ENCODE results near the gene CGAS.

The CGAS gene

DNA sequence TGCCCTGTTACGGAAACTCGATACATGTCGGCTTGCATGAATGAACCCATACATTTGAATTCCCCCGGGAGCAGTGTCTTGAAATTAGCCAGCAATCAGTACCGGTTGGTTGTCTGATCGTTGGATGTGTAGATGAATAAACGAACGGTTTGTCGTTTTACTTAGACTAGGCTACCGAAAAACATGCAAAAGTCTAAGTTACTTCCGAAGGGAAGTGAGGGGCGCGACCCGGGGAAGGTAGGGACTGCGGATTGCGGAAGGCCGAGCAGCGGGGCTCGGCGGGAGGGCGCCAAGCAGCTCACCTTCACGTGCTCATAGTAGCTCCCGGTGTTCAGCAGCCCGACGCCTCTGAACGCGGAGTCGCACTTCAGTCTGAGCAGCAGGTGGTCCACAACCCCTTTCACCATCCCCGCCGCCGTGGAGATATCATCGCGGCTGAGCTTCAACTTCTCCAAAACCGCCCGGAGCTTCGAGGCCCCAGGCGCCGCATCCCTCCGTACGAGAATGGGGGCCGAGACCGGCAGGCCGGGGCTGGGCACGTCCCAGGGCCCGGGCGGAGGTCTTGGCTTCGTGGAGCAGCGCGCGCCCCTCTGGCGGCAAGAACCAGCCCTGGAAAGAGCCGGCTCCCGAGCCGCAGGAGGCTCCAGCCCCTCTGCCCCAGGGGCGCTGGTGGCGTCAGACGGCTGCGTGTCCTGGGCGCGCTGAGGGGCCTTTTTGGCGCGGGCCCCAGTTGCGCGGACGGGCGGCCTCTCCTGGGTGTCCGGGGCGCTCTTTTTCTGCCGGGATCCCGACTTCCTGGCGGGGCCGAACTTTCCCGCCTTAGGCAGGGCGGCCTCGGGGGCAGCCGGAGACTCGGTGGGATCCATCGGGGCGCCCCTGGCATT lies 632 bp downstream of the CGAS start:
- peak overlapping the region; percentile 58 to 69 for H3K4me3 ChIP-seq (replicated peaks in 1 of 2; ENCODE audit: low read depth in 2 of 2, low read length in 2 of 2)
- TF ChIP-seq, protein P1, sequence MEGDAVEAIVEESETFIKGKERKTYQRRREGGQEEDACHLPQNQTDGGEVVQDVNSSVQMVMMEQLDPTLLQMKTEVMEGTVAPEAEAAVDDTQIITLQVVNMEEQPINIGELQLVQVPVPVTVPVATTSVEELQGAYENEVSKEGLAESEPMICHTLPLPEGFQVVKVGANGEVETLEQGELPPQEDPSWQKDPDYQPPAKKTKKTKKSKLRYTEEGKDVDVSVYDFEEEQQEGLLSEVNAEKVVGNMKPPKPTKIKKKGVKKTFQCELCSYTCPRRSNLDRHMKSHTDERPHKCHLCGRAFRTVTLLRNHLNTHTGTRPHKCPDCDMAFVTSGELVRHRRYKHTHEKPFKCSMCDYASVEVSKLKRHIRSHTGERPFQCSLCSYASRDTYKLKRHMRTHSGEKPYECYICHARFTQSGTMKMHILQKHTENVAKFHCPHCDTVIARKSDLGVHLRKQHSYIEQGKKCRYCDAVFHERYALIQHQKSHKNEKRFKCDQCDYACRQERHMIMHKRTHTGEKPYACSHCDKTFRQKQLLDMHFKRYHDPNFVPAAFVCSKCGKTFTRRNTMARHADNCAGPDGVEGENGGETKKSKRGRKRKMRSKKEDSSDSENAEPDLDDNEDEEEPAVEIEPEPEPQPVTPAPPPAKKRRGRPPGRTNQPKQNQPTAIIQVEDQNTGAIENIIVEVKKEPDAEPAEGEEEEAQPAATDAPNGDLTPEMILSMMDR (IDR thresholded peaks at IDR 0.05; ENCODE audit: low read depth, low read length): no peak
- DNase-seq (ENCODE audit: low read depth in 2 of 2): peak; percentile 40 to 67

- TF ChIP-seq, protein P1 (IDR thresholded peaks at IDR 0.05; ENCODE audit: low read depth, low read length): no peak
- DNase-seq (ENCODE audit: low read depth in 2 of 2): no peak
- no peak overlapping the region for H3K4me3 ChIP-seq (replicated peaks in 1 of 2; ENCODE audit: low read depth in 2 of 2, low read length in 2 of 2)
These were observed 8.5 kb downstream of the CGAS start for GRCh38 chr6:73443555-73443954.

DNA sequence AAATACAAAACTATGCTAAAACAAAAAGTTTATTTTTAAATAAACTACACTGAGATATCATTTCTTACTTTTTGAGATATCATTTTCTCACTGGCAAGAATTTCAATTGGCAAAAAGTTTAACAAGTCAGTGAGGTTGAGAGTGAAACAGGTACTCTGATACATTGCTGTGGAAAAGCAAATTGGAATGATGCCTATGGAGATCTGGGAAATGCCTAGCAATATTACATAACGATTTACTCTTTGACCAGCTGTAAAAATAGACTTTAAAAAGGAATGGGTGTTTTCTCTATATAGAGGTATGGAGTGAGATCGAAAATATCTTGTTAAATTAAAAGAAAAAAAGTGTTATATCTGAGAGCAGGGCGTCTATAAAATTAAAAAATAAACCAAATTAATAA lies 16.9 kb downstream of the CGAS start:
- no peak overlapping the region for H3K4me3 ChIP-seq (replicated peaks in 1 of 2; ENCODE audit: low read depth in 2 of 2, low read length in 2 of 2)
- no peak for DNase-seq (ENCODE audit: low read depth in 2 of 2)
- TF ChIP-seq, protein P1 (IDR thresholded peaks at IDR 0.05; ENCODE audit: low read depth, low read length): no peak

DNA sequence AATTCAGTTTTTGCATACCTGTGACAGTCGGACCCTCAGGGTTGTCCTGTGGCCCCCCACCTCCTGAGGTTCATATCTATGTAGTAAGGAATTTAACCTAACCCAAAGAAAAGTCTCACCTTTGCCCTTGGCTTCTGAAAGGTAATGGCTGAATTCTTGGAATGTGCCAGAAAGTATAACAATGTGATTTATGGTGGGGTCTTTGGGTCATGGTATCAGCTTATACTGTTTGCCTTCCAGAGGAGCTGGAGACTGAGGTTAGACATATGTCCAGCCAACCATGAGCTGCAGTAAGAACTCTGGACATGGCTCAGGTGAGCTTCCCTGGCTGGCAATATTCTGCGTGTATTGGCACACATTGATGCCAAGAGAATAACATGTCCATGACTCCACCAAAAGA lies 30.6 kb downstream of the CGAS start:
- no peak overlapping the region for H3K4me3 ChIP-seq (replicated peaks in 1 of 2; ENCODE audit: low read depth in 2 of 2, low read length in 2 of 2)
- no peak for DNase-seq (ENCODE audit: low read depth in 2 of 2)
- TF ChIP-seq, protein P1 (IDR thresholded peaks at IDR 0.05; ENCODE audit: low read depth, low read length): no peak

DNA sequence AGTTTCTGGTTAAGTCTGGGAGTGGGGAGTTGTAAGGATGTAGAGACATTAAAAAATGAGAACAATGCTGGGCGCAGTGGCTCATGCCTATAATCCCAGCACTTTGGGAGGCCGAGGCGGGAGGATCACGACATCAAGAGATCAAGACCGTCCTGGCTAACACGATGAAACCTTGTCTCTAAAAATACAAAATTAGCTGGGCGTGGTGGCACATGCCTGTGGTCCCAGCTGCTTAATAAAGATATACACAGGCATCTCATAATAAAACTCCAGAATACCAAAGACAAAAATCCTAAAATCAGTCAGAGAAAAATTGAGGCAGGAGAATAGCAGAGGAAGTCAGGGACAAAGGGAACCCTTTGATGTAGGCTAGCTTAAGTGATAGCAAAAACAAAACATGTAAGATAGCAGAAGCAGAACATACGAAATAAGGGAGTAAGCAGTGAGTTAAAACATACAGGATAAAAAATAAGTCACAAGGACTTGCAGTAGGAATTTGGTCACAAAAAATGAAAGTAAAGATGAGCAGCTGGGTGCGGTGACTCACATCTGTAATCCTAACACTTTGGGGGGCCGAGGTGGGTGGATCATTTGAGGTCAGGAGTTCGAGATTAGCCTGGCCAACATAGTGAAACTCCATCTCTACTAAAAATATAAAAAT lies 33.9 kb downstream of the CGAS start:
- DNase-seq (ENCODE audit: low read depth in 2 of 2): peak in 1 of 2 donors; percentile 20
- TF ChIP-seq, protein P1 (IDR thresholded peaks at IDR 0.05; ENCODE audit: low read depth, low read length): no peak
- H3K4me3 ChIP-seq (replicated peaks in 1 of 2; ENCODE audit: low read depth in 2 of 2, low read length in 2 of 2): no peak overlapping the region

DNA sequence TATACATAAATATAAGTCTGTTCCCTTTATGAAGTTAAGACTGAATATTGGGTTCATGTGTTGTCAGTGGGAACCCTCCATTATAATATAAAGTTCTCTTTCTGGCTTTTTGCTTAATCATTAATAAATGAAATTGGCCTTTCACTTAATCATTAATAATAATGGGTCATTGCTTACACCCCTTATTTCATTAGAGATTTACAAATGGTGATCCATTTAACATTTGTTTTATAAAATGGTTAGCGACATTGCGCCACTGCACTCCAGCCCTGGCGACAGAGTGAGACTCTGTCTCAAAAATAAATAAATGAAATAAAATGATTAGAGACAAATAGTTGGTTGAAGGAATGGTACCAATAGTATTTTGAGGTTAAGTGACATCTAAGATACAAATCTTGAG lies 39.0 kb downstream of the CGAS start:
- TF ChIP-seq, protein P1 (IDR thresholded peaks at IDR 0.05; ENCODE audit: low read depth, low read length): no peak
- no peak overlapping the region for H3K4me3 ChIP-seq (replicated peaks in 1 of 2; ENCODE audit: low read depth in 2 of 2, low read length in 2 of 2)
- no peak for DNase-seq (ENCODE audit: low read depth in 2 of 2)
